HepG2 (cell line): ENCODE results near the gene PDK1. TPM values are rescaled to one million over a fixed set of nuclear protein-coding genes. Genes with fewer than 3 reads are reported as not detected.

Source experiments
- CCDC6 ChIP-seq: sonication (generic); formaldehyde crosslinking; IDR thresholded peaks from 2 replicates; pipeline ENCODE4 v1.8.1; 2022; ENCODE audit warnings: mild to moderate bottlenecking, missing genetic modification reagents, moderate library complexity
- MAFG ChIP-seq: sonication (generic); formaldehyde crosslinking; IDR thresholded peaks from 2 replicates; pipeline ENCODE4 v1.5.1; 2020; ENCODE audit warnings: mild to moderate bottlenecking, missing genetic modification reagents
- RFX5 ChIP-seq: IDR thresholded peaks from 2 replicates; pipeline ENCODE4 v1.6.1; 2011; ENCODE audit warnings: low read depth, low read length, improper control_type of control experiment
- SRSF9 ChIP-seq: fragments of 200-400 bp; formaldehyde crosslinking; IDR thresholded peaks from 2 replicates; pipeline ENCODE4 v1.6.1; 2018; ENCODE audit warnings: borderline replicate concordance, mild to moderate bottlenecking, low read depth, low read length; ENCODE audit not compliant: insufficient read depth, poor library complexity, severe bottlenecking
- TAF1 ChIP-seq: sonication (generic); formaldehyde crosslinking; IDR thresholded peaks from 2 replicates; pipeline ENCODE4 v1.4.0; 2020; ENCODE audit warnings: missing genetic modification reagents
- TFE3 ChIP-seq: IDR thresholded peaks from 2 replicates; pipeline ENCODE4 v1.6.1; 2016
- ZBTB7A ChIP-seq: sonication (generic); formaldehyde crosslinking; IDR thresholded peaks from 2 replicates; pipeline ENCODE4 v1.8.0; 2022; ENCODE audit warnings: mild to moderate bottlenecking, missing genetic modification reagents
- ZHX1 ChIP-seq: sonication (generic); formaldehyde crosslinking; IDR thresholded peaks from 2 replicates; pipeline ENCODE4 v1.8.1; 2022; ENCODE audit warnings: low read depth, mild to moderate bottlenecking, missing genetic modification reagents
- ZHX2 ChIP-seq, 2 experiments: sonication (generic) in 1 of 2; formaldehyde crosslinking in 1 of 2; IDR thresholded peaks; 2 replicates each; pipeline versions ENCODE4 v1.6.1 to v1.9.0; 2014 to 2022; ENCODE audit warnings: antibody characterized with exemption in 1 of 2, borderline replicate concordance in 1 of 2, inconsistent platforms in 1 of 2, low read depth in 1 of 2, missing genetic modification reagents in 1 of 2
- ZNF101 ChIP-seq: sonication (generic); formaldehyde crosslinking; IDR thresholded peaks from 2 replicates; pipeline ENCODE4 v1.4.0; 2020; ENCODE audit warnings: mild to moderate bottlenecking, low read depth, missing genetic modification reagents, borderline replicate concordance
- ZNF687 ChIP-seq: sonication (generic); formaldehyde crosslinking; IDR thresholded peaks from 2 replicates; pipeline ENCODE4 v1.5.1; 2020; ENCODE audit warnings: mild to moderate bottlenecking, missing genetic modification reagents, moderate library complexity
- ZNF773 ChIP-seq: sonication (generic); formaldehyde crosslinking; IDR thresholded peaks from 2 replicates; pipeline ENCODE4 v1.4.0; 2020; ENCODE audit warnings: missing genetic modification reagents, borderline replicate concordance
- polyA plus RNA-seq, 8 experiments: library from polyadenylated mRNA; depleted of rRNA in 3 of 8; stranded (reverse) in 7 of 8; unstranded in 1 of 8; fragments of >200 nt; fragmentation: Illumina TruSeq in 4 of 8; extraction: Trizol in 4 of 8; gene quantifications; 2 replicates each; pipeline versions ENCODE4 v1.2.1 to v1.2.3, GENCODE V29; 2011 to 2016; ENCODE audit warnings: low read depth in 4 of 8, missing spikeins in 1 of 8, mixed read lengths in 1 of 8; ENCODE audit not compliant: insufficient read depth in 1 of 8
- total RNA-seq, 5 experiments: library from RNA; depleted of rRNA; stranded (reverse); fragments of >200 nt; fragmentation: Illumina TruSeq; extraction: Trizol; gene quantifications; 2 replicates each; pipeline ENCODE4 v1.2.3, GENCODE V29; 2016; ENCODE audit warnings: low read depth in 1 of 5

The PDK1 gene
- total and polyA plus RNA-seq, 2 of the 13 experiments (the other 11 are each of a cell fraction or from before 2014, with no cell fraction given) = 11.9 to 96.9 TPM

- TF ChIP-seq ZHX1 (CRISPR knock-in tag) (peak; percentile 92), TFE3 (peak; percentile 15; the same call in 1 of the 2 replicates), ZNF101 (CRISPR knock-in tag) (no peak), ZBTB7A (CRISPR knock-in tag) (no peak; the same call in 1 of the 2 replicates), CCDC6 (peak; percentile 83; the same call in 1 of the 2 replicates), RFX5 (0 out of 2 replicates have a peak, but pooled peaks have one; percentile 28), ZNF773 (CRISPR knock-in tag) (0 out of 2 replicates have a peak, but pooled peaks have one; percentile 30), MAFG (CRISPR knock-in tag) (no peak), TAF1 (CRISPR knock-in tag) (peak; percentile 82), ZHX2 (IDR thresholded peaks at IDR 0.05; ENCODE audit: low read depth) (peak; percentile 73), ZHX2 (CRISPR knock-in tag; IDR thresholded peaks at IDR 0.05; ENCODE audit: borderline replicate concordance) (no peak; the same call in 1 of the 2 replicates), SRSF9 (no peak), ZNF687 (CRISPR knock-in tag) (peak; percentile 97)
Observed at GRCh38 chr2:172555522-172556283, at the start of gene PDK1 (continued).
